Natural killer cell (primary cell): ENCODE measurements around the gene ABCB6. TPM values are rescaled to one million over a fixed set of nuclear protein-coding genes. Genes with fewer than 3 reads are reported as not detected.

Source experiments
- ATAC-seq, 3 donors: fragments of 150-1000 bp in 2 of 3; fragments of 200-7000 bp in 1 of 3; cut with Tn5 transposase; 1 replicate in 1 of 3; 2 replicates in 2 of 3; pipeline ENCODE4 v1.10.0; 2021; ENCODE audit warnings: mild to moderate bottlenecking in 2 of 3, moderate library complexity in 2 of 3
- DNase-seq, 2 donors: peaks; one replicate each; pipeline versions ENCODE4 v3.0.0 to v3.0.0-alpha.2; 2013 to 2021; ENCODE audit warnings: mixed read lengths in 1 of 2
- H3K27ac ChIP-seq: one replicate; pipeline ENCODE4 v1.5.1; 2013; ENCODE audit warnings: mild to moderate bottlenecking, low read length
- H3K27me3 ChIP-seq: one replicate; pipeline ENCODE4 v1.6.1; 2013; ENCODE audit warnings: low read length; ENCODE audit not compliant: control insufficient read depth, insufficient read depth
- H3K36me3 ChIP-seq: one replicate; pipeline ENCODE4 v1.6.1; 2013; ENCODE audit warnings: low read length; ENCODE audit not compliant: control insufficient read depth, insufficient read depth
- H3K4me1 ChIP-seq: one replicate; pipeline ENCODE4 v1.6.1; 2013; ENCODE audit warnings: low read length; ENCODE audit not compliant: control insufficient read depth, insufficient read depth
- H3K4me3 ChIP-seq: one replicate; pipeline ENCODE4 v1.5.1; 2013; ENCODE audit warnings: low read length
- H3K9me3 ChIP-seq: one replicate; pipeline ENCODE4 v1.6.1; 2013; ENCODE audit warnings: low read length; ENCODE audit not compliant: control insufficient read depth, insufficient read depth
- H3K27ac Mint-ChIP-seq, 2 donors: one replicate each; pipeline ENCODE4 v1.8.0; 2022; ENCODE audit warnings: mild to moderate bottlenecking in 2 of 2, mixed read lengths in 2 of 2, moderate library complexity in 1 of 2
- H3K27me3 Mint-ChIP-seq, 2 donors: one replicate each; pipeline ENCODE4 v1.8.0; 2022; ENCODE audit warnings: low read depth in 2 of 2, mixed read lengths in 2 of 2
- H3K36me3 Mint-ChIP-seq: one replicate; pipeline ENCODE4 v1.8.0; 2022; ENCODE audit warnings: mixed read lengths
- H3K4me1 Mint-ChIP-seq, 2 donors: one replicate each; pipeline ENCODE4 v1.8.0; 2022; ENCODE audit warnings: mixed read lengths in 2 of 2
- H3K4me3 Mint-ChIP-seq: one replicate; pipeline ENCODE4 v1.8.0; 2022; ENCODE audit warnings: mild to moderate bottlenecking, moderate library complexity, mixed read lengths
- H3K9me3 Mint-ChIP-seq, 2 donors: one replicate each; pipeline ENCODE4 v1.8.0; 2022; ENCODE audit warnings: mixed read lengths in 2 of 2
- CTCF ChIP-seq: fragments of 200-600 bp; IDR thresholded peaks from one replicate; pipeline ENCODE4 v1.8.0; 2022; ENCODE audit warnings: antibody characterized with exemption
- WGBS: methylation state at CpG from one replicate; pipeline ENCODE4 v1.1.7; 2013; ENCODE audit warnings: missing lambda C conversion rate; ENCODE audit not compliant: insufficient coverage; 5-methylcytosine and 5-hydroxymethylcytosine counted together
- intact Hi-C: fragments of 100-400 bp; cut with micrococcal nuclease; formaldehyde crosslinking; loops from one replicate; pipeline ENCODE4 v1.14.2; 2022
- total RNA-seq, 4 donors: library from RNA; stranded (reverse); fragments of 120-200 nt in 1 of 4; gene quantifications; one replicate each; pipeline versions ENCODE4 v1.2.3 to v1.2.4, GENCODE V29; 2013 to 2022

The ABCB6 gene
- total RNA-seq, 3 donors from 2014 or later (not counting 1 experiment from before 2014, with no cell fraction given): 0.93 to 3.4 (median 1.9) TPM

DNA sequence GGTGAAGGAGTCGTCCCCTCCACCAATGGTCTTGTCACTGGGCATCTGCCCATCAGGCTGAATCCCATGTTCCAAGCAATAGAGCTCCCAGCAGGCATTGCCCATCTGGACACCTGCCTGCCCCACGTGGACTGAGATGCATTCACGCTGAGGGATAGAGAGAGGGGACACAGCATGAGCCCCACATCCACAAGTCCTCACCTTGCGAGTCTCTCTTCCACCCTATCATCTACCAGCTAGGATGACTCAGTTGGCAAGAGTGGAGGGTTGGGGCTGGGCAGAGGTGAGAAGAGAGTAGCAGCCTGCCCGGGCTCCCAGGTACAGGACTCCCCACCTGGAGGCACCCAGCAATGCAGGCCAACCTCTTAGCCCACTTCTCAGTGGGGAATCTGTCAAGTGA, 33.3 kb upstream of the ABCB6 start:
- H3K27me3 ChIP-seq: no peaks in the 10 kb centered on the region
- H3K4me3 Mint-ChIP-seq: peak overlapping the region; percentile 88
- peaks cover 69% of the 10 kb centered on the region for H3K4me1 ChIP-seq
- H3K9me3 Mint-ChIP-seq: no peaks in the 10 kb centered on the region
- ATAC-seq (no peak), DNase-seq (peak in 1 of 2 donors; percentile 45)
- intact Hi-C loops: no loop called here
- peaks cover 48 to 67% of the 10 kb centered on the region in 2 donors for H3K4me1 Mint-ChIP-seq
- H3K27me3 Mint-ChIP-seq: peaks cover 0 to 3% of the 10 kb centered on the region in 2 donors
- H3K36me3 ChIP-seq: peaks cover 40% of the 10 kb centered on the region
- H3K36me3 Mint-ChIP-seq: no peaks in the 10 kb centered on the region
- 74% methylated on average over 4 of the region's 5 CpGs for WGBS
- peak overlapping the region; percentile 93 for H3K4me3 ChIP-seq
- peak overlapping the region; percentile 81 for H3K27ac ChIP-seq
- TF ChIP-seq CTCF: no peak
- peak overlapping the region; percentile 86 to 98 for H3K27ac Mint-ChIP-seq
- no peaks in the 10 kb centered on the region for H3K9me3 ChIP-seq

- peak overlapping the region; percentile 86 to 98 for H3K27ac Mint-ChIP-seq
- ATAC-seq (no peak), DNase-seq (no peak)
- peaks cover 52 to 71% of the 10 kb centered on the region in 2 donors for H3K4me1 Mint-ChIP-seq
- H3K27me3 ChIP-seq: no peaks in the 10 kb centered on the region
- peak overlapping the region; percentile 93 for H3K4me3 ChIP-seq
- H3K36me3 ChIP-seq: peaks cover 40% of the 10 kb centered on the region
- H3K4me1 ChIP-seq: peaks cover 73% of the 10 kb centered on the region
- H3K27me3 Mint-ChIP-seq: peaks cover 0 to 3% of the 10 kb centered on the region in 2 donors
- TF ChIP-seq CTCF: no peak
- H3K4me3 Mint-ChIP-seq: peak overlapping the region; percentile 88
- H3K9me3 Mint-ChIP-seq: no peaks in the 10 kb centered on the region
- WGBS: 82% methylated on average over 6 of the region's 6 CpGs
- H3K27ac ChIP-seq: peak overlapping the region; percentile 81
- H3K9me3 ChIP-seq: no peaks in the 10 kb centered on the region
- H3K36me3 Mint-ChIP-seq: no peaks in the 10 kb centered on the region
- intact Hi-C loops: no loop called here
Observed at GRCh38 chr2:219251656-219252055, 32.9 kb upstream of the ABCB6 start.

DNA sequence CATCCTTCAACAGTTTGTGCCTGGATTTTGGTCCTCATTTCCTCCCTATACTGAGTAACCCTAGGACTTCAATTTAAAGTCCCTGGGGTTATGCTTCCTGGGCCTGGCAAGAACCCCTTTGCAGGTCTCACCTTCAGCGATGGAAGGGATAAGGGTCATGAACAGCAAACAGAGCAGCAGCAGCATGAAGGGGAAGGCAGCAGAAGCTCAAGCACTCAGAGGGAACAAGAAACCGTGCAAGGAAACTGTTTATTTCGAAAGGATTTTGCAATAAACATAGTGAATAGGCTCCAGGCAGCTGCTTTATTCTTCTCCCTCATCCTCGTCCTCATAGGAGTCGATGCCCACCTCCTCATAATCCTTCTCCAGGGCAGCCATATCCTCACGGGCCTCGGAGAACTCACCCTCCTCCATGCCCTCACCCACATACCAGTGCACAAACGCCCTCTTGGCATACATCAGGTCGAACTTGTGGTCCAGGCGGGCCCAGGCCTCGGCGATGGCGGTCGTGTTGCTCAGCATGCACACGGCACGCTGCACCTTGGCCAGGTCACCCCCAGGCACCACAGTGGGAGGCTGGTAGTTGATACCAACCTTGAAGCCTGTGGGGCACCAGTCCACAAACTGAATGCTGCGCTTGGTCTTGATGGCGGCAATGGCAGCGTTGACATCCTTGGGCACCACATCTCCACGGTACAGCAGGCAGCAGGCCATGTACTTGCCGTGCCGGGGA, 31.5 kb upstream of the ABCB6 start:
- Histone ChIP-seq H3K4me1 (peaks cover 82% of the 10 kb centered on the region), H3K9me3 (no peaks in the 10 kb centered on the region), H3K27ac (peak overlapping the region; percentile 97), H3K27me3 (no peaks in the 10 kb centered on the region), H3K4me3 (no peak overlapping the region), H3K36me3 (peaks cover 40% of the 10 kb centered on the region)
- peaks cover 60 to 85% of the 10 kb centered on the region in 2 donors for H3K4me1 Mint-ChIP-seq
- peaks cover 0 to 3% of the 10 kb centered on the region in 2 donors for H3K27me3 Mint-ChIP-seq
- ATAC-seq (no peak), DNase-seq (peak in 1 of 2 donors; percentile 43)
- H3K36me3 Mint-ChIP-seq: no peaks in the 10 kb centered on the region
- peak overlapping the region; percentile 86 to 98 for H3K27ac Mint-ChIP-seq
- no peak for TF ChIP-seq CTCF
- H3K9me3 Mint-ChIP-seq: no peaks in the 10 kb centered on the region
- peak overlapping the region; percentile 61 for H3K4me3 Mint-ChIP-seq
- intact Hi-C loops: no loop called here
- WGBS: 84% methylated on average over 22 of the region's 22 CpGs
